NCI-H1417 (cell line): Measurements from ENCODE around the gene SDSL.

Experiments used
- DNase-seq, 3 experiments: peaks; one replicate each; lab custom pipeline; 2025; lab: John Stamatoyannopoulos, UW

SDSL gene

DNA sequence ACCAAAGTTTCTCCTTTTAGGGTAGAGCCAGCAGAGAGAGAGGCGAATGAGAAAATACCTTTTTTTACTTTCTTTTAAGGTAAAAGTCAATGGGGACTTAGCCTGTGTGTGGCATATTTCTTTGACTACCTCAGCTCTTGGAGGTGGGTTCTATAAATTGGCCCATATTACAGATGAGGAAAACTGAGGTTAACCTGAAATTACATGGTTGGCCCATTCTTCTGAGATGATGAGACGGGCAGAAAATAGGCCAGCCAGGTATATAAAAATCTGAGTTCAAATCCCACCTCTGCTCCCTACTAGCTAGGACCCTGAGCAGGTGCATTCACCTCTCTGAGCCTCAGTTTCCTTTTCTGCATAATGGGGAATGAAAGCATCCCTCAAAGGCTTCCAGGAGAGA lies 27.1 kb downstream of the SDSL start:
- no peak for DNase-seq

DNA sequence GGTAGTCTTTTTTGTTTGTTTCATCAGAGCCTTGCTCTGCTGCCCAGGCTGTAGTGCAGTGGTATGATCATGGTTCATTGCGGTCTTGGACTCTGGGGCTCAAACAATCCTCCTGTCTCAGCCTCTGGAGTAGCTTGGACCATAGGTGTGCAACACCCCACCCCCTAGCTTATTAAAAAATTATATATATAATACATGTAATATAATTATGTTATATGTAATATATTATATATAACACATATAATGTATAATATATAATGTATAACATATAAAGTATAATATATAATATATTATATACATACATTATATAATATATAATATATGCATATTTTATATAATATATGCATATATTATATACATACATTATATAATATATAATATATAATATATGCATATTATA lies 27.7 kb downstream of the SDSL start:
- no peak for DNase-seq

DNA sequence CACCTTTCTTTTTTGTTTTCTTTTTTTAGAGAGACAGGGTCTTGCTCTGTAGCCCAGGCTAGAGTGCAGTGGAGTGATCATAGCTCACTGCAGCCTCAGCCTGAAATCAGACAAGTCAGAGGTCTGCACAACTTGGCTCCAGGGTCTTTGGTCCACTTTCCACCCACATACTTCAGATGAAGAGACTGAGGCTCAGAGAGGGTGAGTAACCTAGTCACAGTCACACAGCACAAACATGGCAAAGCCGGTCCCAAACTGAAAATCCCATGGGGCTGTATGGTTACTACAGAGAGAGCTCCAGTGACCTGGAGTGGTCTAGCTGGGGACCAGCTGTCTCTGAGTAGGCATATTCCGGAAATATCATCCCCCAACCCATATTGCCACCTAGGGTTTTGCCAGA lies 30.3 kb downstream of the SDSL start:
- DNase-seq, result no peak

DNA sequence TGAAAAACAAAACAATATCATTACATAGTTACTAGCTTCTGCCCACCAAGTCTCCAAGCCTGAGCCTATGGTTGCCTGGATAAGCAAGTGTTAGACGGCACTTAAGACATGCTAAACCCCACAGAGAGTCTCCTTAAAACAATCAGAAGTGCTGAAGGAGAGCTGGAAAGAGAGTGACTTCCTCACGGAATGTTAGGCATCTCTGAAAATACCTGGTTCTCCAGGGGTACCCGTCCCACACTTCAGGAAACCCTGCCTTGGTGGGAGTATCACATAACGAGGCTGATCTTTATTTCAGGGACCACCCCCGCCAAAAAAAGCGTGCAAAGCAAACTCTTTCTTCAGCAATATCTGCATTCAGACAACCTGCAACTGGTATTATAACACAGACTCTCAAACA lies 31.1 kb downstream of the SDSL start:
- no peak for DNase-seq

DNA sequence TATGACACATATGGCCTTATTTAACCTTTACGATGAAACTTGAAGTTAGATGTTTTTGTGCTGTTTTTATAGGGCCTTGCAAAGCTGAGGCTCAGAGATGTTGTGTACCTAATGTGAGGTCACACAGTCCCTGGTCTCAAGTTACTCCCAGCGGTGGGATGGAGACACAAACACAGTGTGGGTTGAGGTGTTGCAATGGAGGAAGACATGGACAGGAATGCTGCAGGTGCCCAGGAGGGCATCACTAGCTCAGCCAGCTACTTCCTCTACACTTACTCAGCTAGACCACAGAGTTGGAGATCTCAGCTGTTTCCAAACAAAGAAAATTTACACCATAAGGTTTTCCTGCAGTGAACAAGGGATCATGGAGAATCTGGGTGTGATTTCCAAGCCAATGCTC lies 34.0 kb downstream of the SDSL start:
- DNase-seq, result no peak

DNA sequence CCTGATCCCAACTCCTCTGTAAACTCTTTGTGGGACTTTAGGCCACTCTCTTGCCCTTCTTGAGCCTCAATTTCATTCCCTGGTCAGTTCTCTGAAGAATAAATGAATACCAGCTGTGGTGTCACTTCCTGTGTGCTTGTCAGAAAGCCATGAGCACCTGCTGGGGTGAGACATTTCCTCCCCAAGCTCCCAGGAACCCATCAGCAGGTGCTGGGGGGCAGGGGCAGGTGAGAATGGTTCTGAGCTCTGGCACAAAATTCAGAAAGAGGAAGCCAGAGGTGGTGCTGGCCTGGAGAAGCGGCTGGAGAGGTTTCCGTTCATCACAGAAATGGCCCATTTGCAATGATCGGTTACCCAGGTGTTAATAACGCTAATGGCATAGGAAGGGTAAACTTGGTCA lies 34.6 kb downstream of the SDSL start:
- DNase-seq, result peak in 2 of 3 experiments; percentile 56 to 84

DNA sequence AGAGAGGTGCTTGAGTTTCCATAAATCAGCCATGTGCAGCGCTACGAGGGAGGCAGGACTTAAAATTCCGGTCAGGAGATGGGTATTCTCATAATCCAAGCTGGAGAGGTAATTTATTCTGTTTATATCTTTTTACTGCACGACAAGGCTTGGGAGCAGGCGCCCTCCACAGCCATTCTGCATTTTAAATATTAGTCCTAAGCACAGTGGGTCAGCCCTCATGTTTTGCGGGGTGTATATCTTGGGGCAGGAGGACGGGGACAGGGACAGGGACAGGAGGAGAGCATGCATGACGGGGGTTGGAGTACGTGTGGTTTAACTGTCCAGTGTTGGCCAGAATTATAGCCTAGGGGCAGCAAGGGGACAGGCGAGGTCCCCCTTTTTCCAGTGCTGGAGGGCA lies 35.0 kb downstream of the SDSL start:
- no peak for DNase-seq

DNA sequence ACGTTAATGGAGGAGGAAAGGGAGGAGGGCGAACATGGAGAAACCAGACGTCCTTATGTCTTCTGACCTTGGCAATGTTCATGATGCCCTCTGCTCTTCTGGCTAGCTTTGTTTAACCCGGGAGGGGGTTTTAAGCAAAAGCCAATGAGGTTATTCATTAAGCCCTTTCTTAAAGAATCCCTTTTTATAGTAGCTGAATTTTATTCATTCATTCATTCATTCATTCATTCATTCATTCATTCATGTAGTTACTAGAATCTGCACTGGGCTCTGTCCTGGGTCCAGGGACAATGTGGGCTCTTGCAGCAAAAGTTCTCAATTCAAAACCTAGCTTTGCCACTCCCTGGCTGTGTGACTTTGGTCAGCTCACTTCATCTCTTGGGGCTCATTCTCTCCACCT lies 35.5 kb downstream of the SDSL start:
- no peak for DNase-seq

DNA sequence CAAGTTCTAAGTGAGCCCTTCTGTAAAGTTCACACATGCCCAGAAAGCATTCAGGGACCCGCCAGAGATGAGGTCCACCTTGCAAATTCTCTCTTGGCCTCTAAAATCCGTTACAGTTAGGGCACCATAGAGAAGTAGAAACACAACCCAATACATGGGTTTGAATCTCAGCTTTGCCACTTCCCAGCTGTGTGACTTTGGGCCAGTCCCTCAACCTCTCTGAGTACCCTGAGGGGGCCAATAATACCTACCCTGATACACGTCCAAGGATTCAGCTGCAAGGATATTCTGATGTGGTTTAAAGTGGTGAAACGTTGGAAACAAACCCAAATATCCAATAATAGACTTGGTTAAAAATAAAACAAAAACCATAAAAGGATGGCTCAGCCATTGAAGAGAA lies 37.8 kb downstream of the SDSL start:
- DNase-seq, result no peak

DNA sequence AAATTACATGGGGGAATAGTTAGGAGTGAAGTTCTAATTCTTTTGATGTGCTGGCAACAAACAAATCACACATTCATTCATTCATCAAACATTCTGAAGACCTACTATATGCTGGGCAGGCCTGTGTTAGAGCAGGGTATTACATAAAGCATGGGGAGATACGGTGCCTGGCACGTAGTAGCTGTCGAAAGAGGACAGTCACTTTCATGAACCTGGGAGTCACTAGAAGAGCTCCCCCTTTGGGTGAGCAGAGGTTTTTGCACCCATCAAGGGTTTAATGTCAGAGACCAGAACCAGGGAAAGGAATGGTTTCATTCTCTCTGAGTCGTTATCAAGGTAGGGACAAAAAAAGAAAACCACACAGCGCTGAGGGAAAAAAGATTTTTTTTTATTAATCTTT lies 39.5 kb downstream of the SDSL start:
- peak in 2 of 3 experiments; percentile 21 to 22 for DNase-seq

DNA sequence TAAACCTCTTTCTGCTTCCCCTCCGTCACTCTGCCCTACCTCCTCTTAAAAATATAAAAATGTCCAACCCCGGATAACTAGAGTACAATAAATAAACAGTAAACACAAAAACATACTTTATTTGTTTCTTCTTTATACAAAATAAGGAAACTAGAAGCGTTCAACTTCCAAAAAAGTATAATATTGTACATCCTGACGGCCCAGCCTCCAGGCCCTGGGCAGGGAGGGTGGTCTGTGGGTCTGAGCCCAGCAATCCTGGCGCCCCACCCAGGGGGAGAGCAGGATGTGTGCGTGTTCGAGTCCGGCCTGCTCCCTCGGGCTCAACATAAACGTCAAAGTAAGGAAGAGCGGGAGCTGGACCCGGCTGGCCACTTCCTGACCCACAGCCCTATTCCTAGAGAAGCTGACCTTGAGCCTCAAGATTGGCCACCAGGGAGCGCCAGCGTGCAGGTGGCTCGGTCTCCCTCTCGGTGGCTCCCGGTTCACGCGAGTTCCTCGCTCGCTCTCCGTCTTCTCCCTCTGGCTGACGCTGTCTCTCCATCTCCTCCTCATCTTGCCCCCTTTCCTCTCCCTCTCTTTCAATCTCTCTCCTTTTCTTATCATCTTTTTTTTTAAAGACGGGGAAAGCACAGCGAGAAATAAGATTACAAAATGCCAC lies 40.1 kb downstream of the SDSL start:
- peak; percentile 45 to 84 (median 68) for DNase-seq

DNA sequence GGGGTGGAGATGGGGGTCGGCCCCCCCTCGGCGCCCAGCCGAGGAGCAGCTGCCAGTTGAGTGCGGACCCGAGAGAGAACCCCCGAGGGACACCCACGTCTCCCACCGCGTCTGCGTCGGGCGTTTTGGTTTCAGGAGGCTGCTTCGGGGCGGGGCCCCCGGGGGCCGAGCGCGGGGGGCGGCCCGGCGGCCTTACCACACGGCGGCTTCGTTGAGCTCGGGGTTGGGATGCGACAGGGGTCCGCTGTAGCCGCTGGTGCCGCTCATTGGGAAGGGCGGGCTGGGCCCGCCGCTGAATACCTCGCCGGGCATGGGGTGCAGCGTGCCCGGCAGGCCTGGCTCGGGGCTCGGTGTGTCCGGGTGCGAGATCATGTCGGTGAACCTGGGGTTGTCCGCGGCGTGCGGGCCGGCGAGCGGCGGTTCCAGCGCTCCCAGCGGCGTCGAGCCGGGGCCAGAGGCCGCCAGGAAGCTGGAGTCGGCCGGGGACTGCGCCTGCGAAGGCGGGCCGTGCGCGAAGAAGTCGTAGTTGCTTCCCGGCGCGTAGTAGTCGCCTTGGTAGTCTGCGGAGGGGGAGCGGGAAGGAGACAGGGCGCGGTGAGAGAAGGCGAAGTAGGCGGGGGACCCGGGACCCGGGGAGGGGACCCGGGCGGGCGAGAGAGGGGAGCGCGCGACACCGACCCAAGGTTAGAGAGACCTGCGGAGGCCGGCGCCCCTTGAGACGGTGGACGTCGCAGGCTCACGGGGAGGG lies 41.0 kb downstream of the SDSL start:
- DNase-seq, result no peak

DNA sequence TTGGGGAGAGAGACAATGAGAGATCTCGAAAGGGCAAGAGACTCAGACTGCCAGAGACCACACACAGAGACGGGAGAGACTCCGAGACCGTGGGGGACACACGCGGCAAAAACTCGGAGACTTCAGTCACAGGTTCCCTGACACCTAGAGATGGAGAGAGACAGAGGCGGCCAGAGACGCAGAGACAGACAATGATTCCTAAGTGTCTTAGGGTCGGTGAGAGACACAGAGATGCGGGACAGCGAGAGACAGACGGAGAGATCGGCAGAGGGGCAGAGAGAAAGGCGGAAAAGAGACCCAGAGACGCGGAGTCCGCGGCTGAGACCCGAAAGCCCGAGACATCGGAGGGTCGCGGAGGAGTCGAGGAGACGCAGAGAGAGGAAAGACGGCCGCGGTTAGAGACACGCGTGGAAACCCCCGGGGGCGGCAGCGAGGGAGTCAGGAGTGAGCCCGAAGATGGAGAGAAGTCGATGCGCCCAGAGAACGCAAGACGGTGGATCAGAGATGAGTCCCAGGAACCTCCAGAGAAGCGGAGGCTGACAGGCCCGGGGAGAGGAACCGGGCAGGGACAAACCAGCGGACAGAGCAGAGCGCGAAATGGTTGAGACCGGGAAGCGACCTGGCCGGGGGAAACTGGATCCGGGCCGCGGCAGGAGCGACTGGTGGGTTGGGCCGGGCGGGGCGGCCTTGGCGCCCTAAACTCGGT lies 41.7 kb downstream of the SDSL start:
- DNase-seq, result no peak

DNA sequence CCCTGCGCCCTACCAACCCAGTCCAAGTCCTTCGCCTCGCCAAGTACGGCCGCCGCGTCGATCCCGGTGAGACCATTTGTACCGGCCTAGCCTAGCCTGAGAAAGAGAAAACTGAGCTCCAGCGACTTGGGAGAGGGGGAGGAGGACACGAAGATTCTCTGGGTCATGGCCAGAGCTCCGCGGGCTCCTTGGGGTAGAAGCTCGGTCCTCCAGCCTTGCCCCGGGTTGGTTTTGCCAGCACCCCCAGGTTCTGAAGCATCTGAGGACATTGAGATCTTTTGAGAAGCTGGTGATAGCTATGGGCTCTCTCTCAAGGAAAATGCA lies 42.2 kb downstream of the SDSL start:
- no peak for DNase-seq

DNA sequence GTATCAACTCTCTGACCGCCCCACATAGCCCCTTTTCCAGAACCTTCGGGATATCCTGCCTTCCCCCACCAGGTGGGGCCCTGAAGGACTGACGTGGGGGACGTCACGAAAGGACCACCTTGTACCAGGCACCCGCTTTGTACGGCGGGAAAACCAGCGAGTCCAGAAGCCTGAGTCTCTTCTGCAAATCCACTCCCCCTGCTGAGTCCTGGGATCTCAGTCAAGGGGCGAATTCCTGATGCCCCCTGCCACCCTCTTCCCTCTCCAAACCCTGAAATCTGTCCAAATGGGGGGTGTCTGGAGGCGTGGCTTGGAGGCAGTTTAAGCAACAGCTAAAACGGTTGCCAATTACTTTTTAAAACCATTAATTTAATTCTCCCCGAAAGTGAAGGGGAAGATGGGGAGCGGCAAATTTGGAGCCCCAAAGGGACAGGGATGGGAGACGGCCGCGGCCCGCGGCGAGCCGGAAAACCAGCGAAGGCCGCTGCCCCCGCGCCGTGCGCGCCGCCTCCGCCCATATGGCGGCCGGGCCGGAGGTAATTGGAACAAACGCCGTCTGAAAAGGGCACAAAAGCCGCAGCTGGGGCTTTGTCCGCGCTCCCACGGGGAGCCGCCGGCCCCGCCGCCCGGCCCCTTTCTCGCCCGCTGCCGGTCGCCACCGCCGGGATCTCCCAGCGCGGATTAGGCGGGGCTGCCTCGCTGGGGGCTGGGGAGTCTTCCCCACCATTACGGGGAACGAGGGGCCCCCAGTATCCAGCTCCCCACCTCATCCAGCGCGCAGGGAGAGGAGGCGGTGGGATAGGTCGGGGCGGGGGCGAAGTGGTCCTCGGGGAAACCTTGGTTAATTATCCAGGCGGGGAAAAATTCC lies 42.9 kb downstream of the SDSL start:
- peak in 2 of 3 experiments; percentile 43 to 49 for DNase-seq

DNA sequence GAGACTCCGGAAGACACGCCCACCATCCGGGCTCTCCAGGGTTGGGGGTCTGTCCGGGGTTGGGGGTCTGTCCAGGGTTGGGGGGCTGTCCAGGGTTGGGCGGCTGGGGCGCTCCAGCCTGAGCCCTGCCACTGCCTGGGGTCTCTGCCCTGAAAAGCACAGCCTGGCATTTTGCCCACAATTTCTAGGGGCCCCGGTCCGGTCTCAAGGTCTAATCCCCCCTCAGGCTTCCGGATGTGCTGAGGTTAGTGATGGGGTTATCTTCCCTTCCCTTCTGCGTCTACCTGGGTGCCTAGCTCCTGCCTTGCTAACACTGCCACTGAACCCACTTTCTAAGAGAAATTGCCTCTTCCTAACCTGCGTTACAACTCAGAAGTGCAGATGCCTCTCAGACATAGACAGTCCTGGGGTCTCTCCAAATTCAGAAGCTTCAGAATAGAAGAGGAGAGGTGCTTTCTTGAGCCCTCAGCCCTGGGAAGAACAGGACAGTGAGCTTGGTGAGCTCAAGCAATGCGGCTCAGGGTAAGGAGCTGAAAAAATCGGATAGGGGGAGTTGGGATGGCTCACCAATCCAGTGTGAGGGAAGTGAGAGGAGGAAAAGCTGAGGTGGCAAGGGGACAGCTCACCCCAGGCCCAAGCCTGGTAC lies 43.8 kb downstream of the SDSL start:
- no peak for DNase-seq

DNA sequence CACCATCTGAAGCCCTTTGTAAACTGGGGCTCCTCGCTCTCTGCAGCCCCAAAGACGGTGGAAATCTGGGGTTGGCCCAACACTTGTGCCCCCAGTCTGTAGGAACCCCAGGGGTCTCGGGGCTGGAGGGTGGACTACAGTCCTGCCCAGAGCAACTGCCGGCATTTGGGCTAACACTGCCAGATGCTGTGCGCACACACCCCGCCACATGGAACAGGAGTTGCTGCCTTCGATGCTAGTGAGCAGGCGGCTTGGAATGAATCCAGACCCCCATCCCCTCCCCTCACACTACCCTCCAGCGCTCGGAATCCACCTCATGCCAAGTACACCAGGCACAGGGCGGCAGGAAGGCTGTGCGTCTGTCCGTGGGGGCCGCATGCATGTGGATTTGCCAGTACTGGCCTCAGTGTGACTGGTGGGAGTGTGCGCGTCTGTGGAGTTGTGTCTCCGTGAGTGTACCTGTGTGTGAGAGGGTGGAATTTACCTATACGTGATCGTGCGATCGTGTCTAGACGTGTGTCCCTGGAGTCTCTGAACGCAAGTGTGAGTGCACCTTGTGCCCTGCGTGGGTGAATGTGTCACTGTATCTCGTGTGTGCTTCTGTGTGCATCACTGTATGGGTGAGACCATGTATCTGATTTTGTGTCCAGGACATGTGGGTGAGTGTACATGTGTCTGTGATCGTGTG lies 44.4 kb downstream of the SDSL start:
- no peak for DNase-seq

DNA sequence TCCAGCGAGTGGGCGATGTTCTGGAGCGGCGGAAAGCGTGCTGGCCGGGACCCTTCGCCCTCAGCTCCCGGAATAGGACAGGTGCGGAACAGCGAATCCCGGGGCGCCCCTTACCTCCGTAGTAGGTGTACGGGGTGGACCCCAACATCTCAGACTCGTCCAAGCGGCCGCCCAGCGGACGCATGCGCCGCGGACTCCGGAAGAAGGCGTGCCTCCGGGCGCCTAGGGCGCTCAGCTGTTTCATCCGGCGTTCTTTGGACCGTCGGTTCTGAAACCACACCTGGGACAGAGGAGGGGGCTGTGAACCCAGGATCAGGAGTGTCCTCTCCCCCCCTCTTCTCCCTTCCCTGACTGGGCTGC lies 44.9 kb downstream of the SDSL start:
- DNase-seq, result peak in 1 of 3 experiments; percentile 53

DNA sequence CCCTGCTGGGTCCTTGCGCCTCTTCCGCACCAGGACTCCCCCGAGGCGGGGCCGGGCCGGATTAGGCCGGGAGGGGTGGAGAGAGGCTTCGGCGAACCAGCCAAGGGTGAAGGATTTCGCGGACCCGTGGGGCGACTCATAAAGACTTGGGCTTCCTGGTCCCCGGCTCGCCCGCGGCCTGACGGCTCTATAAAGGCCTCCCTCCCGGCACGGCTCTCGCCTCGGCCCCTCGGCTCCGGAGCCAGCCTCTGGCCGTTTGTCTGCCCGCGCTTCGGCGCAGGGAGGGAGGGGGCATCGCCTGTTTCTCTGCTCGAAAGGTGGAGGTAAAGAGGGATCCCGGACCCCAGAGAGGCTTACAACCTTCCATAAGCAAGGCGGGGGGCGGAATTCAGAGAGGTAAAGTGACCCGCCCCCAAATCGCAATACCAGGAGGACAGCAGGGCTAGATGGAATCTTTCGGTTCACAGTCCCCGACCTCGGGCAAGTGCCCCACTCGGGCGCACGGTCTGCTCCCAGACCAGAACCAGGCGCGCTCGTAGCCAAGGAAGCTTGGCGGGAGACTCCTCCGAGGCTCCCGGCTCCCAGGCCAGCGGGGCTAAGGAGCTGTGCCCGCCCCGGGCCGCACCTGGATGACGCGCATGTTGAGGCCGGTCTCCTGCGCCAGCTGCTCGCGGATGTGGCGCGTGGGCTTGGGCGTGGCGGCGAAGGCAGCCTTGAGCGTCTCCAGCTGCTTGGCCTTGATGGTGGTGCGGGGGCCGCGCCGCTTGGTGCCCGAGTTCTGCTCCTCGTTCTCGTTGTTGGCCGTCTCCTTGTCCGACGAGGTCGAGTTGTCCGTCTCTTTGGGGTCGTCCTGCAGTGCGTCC lies 45.6 kb downstream of the SDSL start:
- peak in 2 of 3 experiments; percentile 58 to 60 for DNase-seq
